OCI-LY3 (cell line): Measurements from ENCODE around the gene MAD1L1.

Experiments
- EZH2phosphoT487 ChIP-seq: fragments of 200-600 bp; shearing (Covaris generic); IDR thresholded peaks from 2 replicates; pipeline ENCODE4 v1.6.1; 2018; ENCODE audit warnings: antibody characterized with exemption, mixed run types, low read depth
- TF ChIP-seq, protein P1 (sequence below): fragments of 200-600, 300-600 bp; sonication (generic); IDR thresholded peaks from 2 replicates; pipeline ENCODE4 v1.5.1; 2014; ENCODE audit warnings: antibody characterized with exemption, low read length, low read depth

DNA sequence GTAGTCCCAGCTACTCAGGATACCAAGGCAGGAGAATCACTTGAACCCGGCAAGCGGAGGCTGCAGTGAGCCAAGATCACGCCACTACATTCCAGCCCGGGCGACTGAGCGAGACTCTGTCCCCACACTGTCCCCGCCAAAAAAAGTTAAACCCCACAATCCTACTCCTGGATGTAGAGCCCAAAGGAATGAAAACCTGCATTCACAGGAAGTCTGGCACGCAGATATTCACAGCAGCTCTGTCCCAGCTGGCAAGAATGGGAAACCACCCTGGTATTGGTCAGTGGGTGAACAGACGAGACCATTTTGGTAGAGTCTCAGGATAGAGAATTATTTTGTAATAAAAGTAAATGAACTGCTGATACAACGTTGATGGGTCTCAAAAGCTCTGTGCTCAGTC is 225.2 kb downstream of the MAD1L1 start:
- TF ChIP-seq, protein P1, sequence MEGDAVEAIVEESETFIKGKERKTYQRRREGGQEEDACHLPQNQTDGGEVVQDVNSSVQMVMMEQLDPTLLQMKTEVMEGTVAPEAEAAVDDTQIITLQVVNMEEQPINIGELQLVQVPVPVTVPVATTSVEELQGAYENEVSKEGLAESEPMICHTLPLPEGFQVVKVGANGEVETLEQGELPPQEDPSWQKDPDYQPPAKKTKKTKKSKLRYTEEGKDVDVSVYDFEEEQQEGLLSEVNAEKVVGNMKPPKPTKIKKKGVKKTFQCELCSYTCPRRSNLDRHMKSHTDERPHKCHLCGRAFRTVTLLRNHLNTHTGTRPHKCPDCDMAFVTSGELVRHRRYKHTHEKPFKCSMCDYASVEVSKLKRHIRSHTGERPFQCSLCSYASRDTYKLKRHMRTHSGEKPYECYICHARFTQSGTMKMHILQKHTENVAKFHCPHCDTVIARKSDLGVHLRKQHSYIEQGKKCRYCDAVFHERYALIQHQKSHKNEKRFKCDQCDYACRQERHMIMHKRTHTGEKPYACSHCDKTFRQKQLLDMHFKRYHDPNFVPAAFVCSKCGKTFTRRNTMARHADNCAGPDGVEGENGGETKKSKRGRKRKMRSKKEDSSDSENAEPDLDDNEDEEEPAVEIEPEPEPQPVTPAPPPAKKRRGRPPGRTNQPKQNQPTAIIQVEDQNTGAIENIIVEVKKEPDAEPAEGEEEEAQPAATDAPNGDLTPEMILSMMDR = no peak
- no peak for TF ChIP-seq EZH2phosphoT487
